H1 (cell line): ENCODE data around the gene UBXN11.

Experiments used
- ATF2 ChIP-seq: IDR thresholded peaks from 2 replicates; pipeline ENCODE4 v1.6.1; 2012; ENCODE audit warnings: low read length, inconsistent platforms
- CTCF ChIP-seq, 3 experiments: IDR thresholded peaks; 1 replicate in 2 of 3; 2 replicates in 1 of 3; pipeline versions ENCODE4 v1.5.1 to v1.6.1; 2011; ENCODE audit warnings: low read length in 3 of 3, mild to moderate bottlenecking in 3 of 3, inconsistent platforms in 2 of 3, low read depth in 1 of 3, moderate library complexity in 1 of 3; ENCODE audit not compliant: insufficient read depth in 1 of 3; ENCODE audit errors: control extremely low read depth in 1 of 3

GRCh38 chr1:26307363-26307781 lies 936 bp upstream of the UBXN11 start:
- TF ChIP-seq CTCF (IDR thresholded peaks at IDR 0.05; ENCODE audit: control extremely low read depth in 1 of 3, insufficient read depth in 1 of 3, low read depth in 1 of 3, low read length in 3 of 3), result no peak
- TF ChIP-seq ATF2, result no peak
